Endothelial cell (in vitro differentiated cells): ENCODE data around the gene ADAMTS15. TPM values are rescaled to one million over a fixed set of nuclear protein-coding genes. Genes with fewer than 3 reads are reported as not detected.

ENCODE experiments used
- DNase-seq: peaks from one replicate; pipeline ENCODE4 v3.0.0; 2021; ENCODE audit warnings: low spot score
- H3K27ac Mint-ChIP-seq: one replicate; pipeline ENCODE4 v1.8.0; 2021; ENCODE audit warnings: mixed read lengths, inconsistent platforms; ENCODE audit not compliant: unreplicated experiment
- H3K27me3 Mint-ChIP-seq: one replicate; pipeline ENCODE4 v1.8.0; 2021; ENCODE audit warnings: mild to moderate bottlenecking, moderate library complexity, mixed read lengths, inconsistent platforms; ENCODE audit not compliant: unreplicated experiment
- H3K36me3 Mint-ChIP-seq: one replicate; pipeline ENCODE4 v1.8.0; 2021; ENCODE audit warnings: mild to moderate bottlenecking, low read depth, mixed read lengths, inconsistent platforms; ENCODE audit not compliant: unreplicated experiment
- H3K4me1 Mint-ChIP-seq: one replicate; pipeline ENCODE4 v1.8.0; 2021; ENCODE audit warnings: mild to moderate bottlenecking, mixed read lengths, inconsistent platforms; ENCODE audit not compliant: unreplicated experiment
- H3K4me3 Mint-ChIP-seq: one replicate; pipeline ENCODE4 v1.8.0; 2021; ENCODE audit warnings: mild to moderate bottlenecking, mixed read lengths, inconsistent platforms; ENCODE audit not compliant: unreplicated experiment
- H3K9me3 Mint-ChIP-seq: one replicate; pipeline ENCODE4 v1.8.0; 2021; ENCODE audit warnings: mixed read lengths, inconsistent platforms; ENCODE audit not compliant: unreplicated experiment
- CTCF ChIP-seq: fragments of 200-600 bp; sonication (generic); IDR thresholded peaks from one replicate; pipeline ENCODE4 v1.5.0; 2021; ENCODE audit warnings: antibody characterized with exemption; ENCODE audit not compliant: unreplicated experiment
- total RNA-seq: library from RNA; stranded (reverse); fragmentation: NEBNext Ultra II Directional; extraction: Animal tissue kit (Norgen Biotek cat#: 25700); gene quantifications from one replicate; pipeline ENCODE4 v1.2.1, GENCODE V29; 2021; ENCODE audit not compliant: unreplicated experiment

ADAMTS15 gene
- total RNA-seq, 1 donor from 2014 or later = 4.9 TPM

- no peak for TF ChIP-seq CTCF
- no peak for DNase-seq
- H3K27me3 Mint-ChIP-seq = no peaks in the 10 kb centered on the region
- peaks cover 5% of the 10 kb centered on the region for H3K36me3 Mint-ChIP-seq
- no peak overlapping the region for H3K4me3 Mint-ChIP-seq
- H3K9me3 Mint-ChIP-seq = no peaks in the 10 kb centered on the region
- H3K4me1 Mint-ChIP-seq = no peaks in the 10 kb centered on the region
- no peak overlapping the region for H3K27ac Mint-ChIP-seq
These were observed 49.7 kb downstream of the ADAMTS15 start for GRCh38 chr11:130498181-130498580.

GRCh38 chr11:130499828-130500227, 51.4 kb downstream of the ADAMTS15 start:
- DNase-seq = no peak
- Mint-ChIP-seq H3K36me3 (peaks cover 5% of the 10 kb centered on the region), H3K4me1 (no peaks in the 10 kb centered on the region), H3K27ac (no peak overlapping the region), H3K27me3 (no peaks in the 10 kb centered on the region), H3K4me3 (no peak overlapping the region), H3K9me3 (no peaks in the 10 kb centered on the region)
- no peak for TF ChIP-seq CTCF

- Mint-ChIP-seq H3K4me1 (no peaks in the 10 kb centered on the region), H3K36me3 (peaks cover 3% of the 10 kb centered on the region), H3K9me3 (peaks cover 15% of the 10 kb centered on the region), H3K27me3 (no peaks in the 10 kb centered on the region), H3K27ac (no peak overlapping the region), H3K4me3 (no peak overlapping the region)
- TF ChIP-seq CTCF = no peak
- DNase-seq = no peak
These were observed 55.9 kb downstream of the ADAMTS15 start for GRCh38 chr11:130504317-130504716.

- no peak for TF ChIP-seq CTCF
- peaks cover 15% of the 10 kb centered on the region for H3K9me3 Mint-ChIP-seq
- H3K36me3 Mint-ChIP-seq = peaks cover 3% of the 10 kb centered on the region
- no peaks in the 10 kb centered on the region for H3K27me3 Mint-ChIP-seq
- no peak overlapping the region for H3K27ac Mint-ChIP-seq
- H3K4me3 Mint-ChIP-seq = no peak overlapping the region
- H3K4me1 Mint-ChIP-seq = no peaks in the 10 kb centered on the region
- DNase-seq = no peak
These were observed 60.5 kb downstream of the ADAMTS15 start for GRCh38 chr11:130508913-130509312.

- Mint-ChIP-seq H3K9me3 (peaks cover 15% of the 10 kb centered on the region), H3K27me3 (no peaks in the 10 kb centered on the region), H3K4me1 (peaks cover under 1% of the 10 kb centered on the region), H3K4me3 (no peak overlapping the region), H3K36me3 (peaks cover 3% of the 10 kb centered on the region), H3K27ac (no peak overlapping the region)
- no peak for TF ChIP-seq CTCF
- DNase-seq = no peak
These were observed 61.5 kb downstream of the ADAMTS15 start for GRCh38 chr11:130509942-130510341.
